GM10266 (cell line): ENCODE data around the gene FOXO3.
"Not testable (repeated sequence)": the region's sequence is repeated elsewhere in the genome, so short reads cannot be mapped to it uniquely, and the experiment has no call there.

Source experiments
- DNase-seq: peaks from one replicate; pipeline ENCODE4 v3.0.0; 2012; ENCODE audit errors: extremely low spot score
- TF ChIP-seq, protein P1 (sequence below): IDR thresholded peaks from 2 replicates; pipeline ENCODE4 v1.5.1; 2012; ENCODE audit warnings: mild to moderate bottlenecking, low read depth; ENCODE audit not compliant: control insufficient read depth, insufficient read depth; ENCODE audit errors: missing control alignments

FOXO3 gene

GRCh38 chr6:108655806-108656651 is 95.3 kb downstream of the FOXO3 start:
- no peak for DNase-seq
- TF ChIP-seq, protein P1, sequence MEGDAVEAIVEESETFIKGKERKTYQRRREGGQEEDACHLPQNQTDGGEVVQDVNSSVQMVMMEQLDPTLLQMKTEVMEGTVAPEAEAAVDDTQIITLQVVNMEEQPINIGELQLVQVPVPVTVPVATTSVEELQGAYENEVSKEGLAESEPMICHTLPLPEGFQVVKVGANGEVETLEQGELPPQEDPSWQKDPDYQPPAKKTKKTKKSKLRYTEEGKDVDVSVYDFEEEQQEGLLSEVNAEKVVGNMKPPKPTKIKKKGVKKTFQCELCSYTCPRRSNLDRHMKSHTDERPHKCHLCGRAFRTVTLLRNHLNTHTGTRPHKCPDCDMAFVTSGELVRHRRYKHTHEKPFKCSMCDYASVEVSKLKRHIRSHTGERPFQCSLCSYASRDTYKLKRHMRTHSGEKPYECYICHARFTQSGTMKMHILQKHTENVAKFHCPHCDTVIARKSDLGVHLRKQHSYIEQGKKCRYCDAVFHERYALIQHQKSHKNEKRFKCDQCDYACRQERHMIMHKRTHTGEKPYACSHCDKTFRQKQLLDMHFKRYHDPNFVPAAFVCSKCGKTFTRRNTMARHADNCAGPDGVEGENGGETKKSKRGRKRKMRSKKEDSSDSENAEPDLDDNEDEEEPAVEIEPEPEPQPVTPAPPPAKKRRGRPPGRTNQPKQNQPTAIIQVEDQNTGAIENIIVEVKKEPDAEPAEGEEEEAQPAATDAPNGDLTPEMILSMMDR: no peak

DNA sequence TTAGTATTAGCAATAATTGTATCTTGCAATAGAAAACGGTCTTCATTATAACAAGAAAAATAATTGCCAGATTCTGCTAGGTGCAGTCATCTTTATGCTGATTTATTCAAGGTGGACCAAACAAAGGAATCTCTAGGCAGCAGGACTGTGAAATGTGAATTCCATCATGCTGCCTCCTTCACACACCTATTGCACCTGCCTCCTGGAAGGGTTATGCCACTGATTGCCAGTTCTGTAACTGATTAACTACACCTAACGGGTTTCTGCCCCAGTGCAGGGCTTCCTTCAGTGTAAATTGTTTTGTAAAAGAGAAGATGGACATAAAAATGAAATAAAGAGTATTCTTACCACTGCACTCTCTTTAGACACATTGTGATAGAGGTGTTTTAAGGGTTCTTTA is 96.1 kb downstream of the FOXO3 start:
- DNase-seq: no peak
- TF ChIP-seq, protein P1: no peak

DNA sequence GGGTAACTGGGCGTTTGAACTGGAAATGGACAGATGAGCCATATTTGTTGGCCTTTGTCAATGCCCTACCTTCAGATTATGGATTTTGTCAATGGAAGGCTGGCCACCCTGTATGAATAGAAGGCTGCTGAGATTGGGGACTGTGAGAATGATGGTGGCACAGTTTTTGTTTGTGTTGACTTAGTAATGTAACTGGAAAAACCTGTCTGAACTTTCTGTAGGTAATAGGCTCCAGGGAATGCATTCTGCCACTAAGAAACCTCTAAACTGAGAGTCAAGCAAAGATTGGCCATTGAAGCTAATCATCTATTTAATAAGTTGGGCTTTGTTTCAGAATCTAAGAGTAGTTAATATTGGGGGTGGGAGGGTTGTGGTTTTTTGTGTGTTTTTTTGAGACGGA is 97.5 kb downstream of the FOXO3 start:
- TF ChIP-seq, protein P1: no peak
- DNase-seq: no peak

GRCh38 chr6:108658785-108659184 is 98.1 kb downstream of the FOXO3 start:
- not testable (repeated sequence) for DNase-seq

- TF ChIP-seq, protein P1: no peak
- no peak for DNase-seq
Measured at GRCh38 chr6:108660251-108660650, 99.5 kb downstream of the FOXO3 start.

GRCh38 chr6:108661430-108661829 is 100.7 kb downstream of the FOXO3 start:
- DNase-seq: no peak
- TF ChIP-seq, protein P1: no peak

GRCh38 chr6:108661982-108662381 is 101.3 kb downstream of the FOXO3 start:
- no peak for DNase-seq

More at GRCh38 chr6:108661982-108662381, 101.3 kb downstream of the FOXO3 start:
- TF ChIP-seq, protein P1: no peak
